Cardiac septum (tissue), 1 donor: ENCODE data around the gene TXNL4B. TPM values are rescaled to one million over a fixed set of nuclear protein-coding genes. Genes with fewer than 3 reads are reported as not detected.

ENCODE experiments used
- DNase-seq: peaks from one replicate; pipeline ENCODE4 v3.0.0-alpha.2; 2020; ENCODE audit warnings: low spot score
- intact Hi-C: fragments of 100-400 bp; cut with DNase I; formaldehyde crosslinking; loops from one replicate; pipeline ENCODE4 v1.14.0; 2022
- long read RNA-seq: library from polyadenylated mRNA; unstranded; transcript quantifications from one replicate; pipeline ENCODE4 v2.0.0, GENCODE V29; 2021
- total RNA-seq: library from RNA; stranded (reverse); fragmentation: NEBNext Ultra II Directional; extraction: Animal tissue kit (Norgen Biotek cat#: 25700); gene quantifications from one replicate; pipeline ENCODE4 v1.2.1, GENCODE V29; 2021
- donor health status: DM: no; HTN: no; CAD: no.

TXNL4B gene
- total RNA-seq, result 5.8 TPM
- long read RNA-seq, transcript TXNL4B-201 (4 exons, 2,556 nt), result major isoform, 5 of 8 reads
- long read RNA-seq, partial matches to known transcripts, result 0 of 8 reads
- long read RNA-seq, other reads (novel, unspliced or antisense), result 3 of 8 reads

- intact Hi-C loops, result loop anchor here (2.0 to 10.0 kb wide), 2 partner anchors 85 to 199 kb away; partner anchors contain the start of genes DHODH and IST1
- peak; percentile 97 for DNase-seq
Observed at GRCh38 chr16:72093448-72094265, at the start of gene TXNL4B, which contains the start of gene DHX38. Gene TXNL4B, minus strand, starts transcription at chr16:72093620. Its CDS starts 2,871 bp downstream, at chr16:72090749. Gene DHX38, plus strand, starts transcription at chr16:72093847. Its CDS starts 2,311 bp downstream, at chr16:72096158.

GRCh38 chr16:72142476-72142875 is 49.1 kb upstream of the TXNL4B start:
- DNase-seq, result no peak
- intact Hi-C loops, result no loop called here

- intact Hi-C loops, result no loop called here
- no peak for DNase-seq
Observed at GRCh38 chr16:72139908-72140307, 46.5 kb upstream of the TXNL4B start.

- intact Hi-C loops, result no loop called here
- DNase-seq, result no peak
Observed at GRCh38 chr16:72138064-72138572, 44.7 kb upstream of the TXNL4B start.

- intact Hi-C loops, result no loop called here
Observed at GRCh38 chr16:72137380-72138063, 44.1 kb upstream of the TXNL4B start.

GRCh38 chr16:72134507-72134906 is 41.1 kb upstream of the TXNL4B start:
- DNase-seq, result no peak
- intact Hi-C loops, result no loop called here

More at GRCh38 chr16:72137380-72138063, 44.1 kb upstream of the TXNL4B start:
- no peak for DNase-seq

GRCh38 chr16:72132726-72133125 is 39.3 kb upstream of the TXNL4B start:
- intact Hi-C loops, result no loop called here

GRCh38 chr16:72131036-72131435 is 37.6 kb upstream of the TXNL4B start:
- intact Hi-C loops, result no loop called here
- DNase-seq, result no peak

More at GRCh38 chr16:72132726-72133125, 39.3 kb upstream of the TXNL4B start:
- no peak for DNase-seq

GRCh38 chr16:72129976-72130656 is 36.7 kb upstream of the TXNL4B start:
- no peak for DNase-seq
- intact Hi-C loops, result loop anchor here (10.0 kb wide), 1 partner anchor 1745 kb away; no protein-coding TSS in a partner anchor

- intact Hi-C loops, result loop anchor here (10.0 kb wide), 1 partner anchor 1746 kb away; no protein-coding TSS in a partner anchor
- DNase-seq, result no peak
Observed at GRCh38 chr16:72128701-72129100, 35.3 kb upstream of the TXNL4B start.

GRCh38 chr16:72126429-72126765 is 33.0 kb upstream of the TXNL4B start:
- intact Hi-C loops, result loop anchor here (10.0 kb wide), 1 partner anchor 1748 kb away; no protein-coding TSS in a partner anchor
- DNase-seq, result no peak

- intact Hi-C loops, result loop anchor here (10.0 kb wide), 1 partner anchor 1749 kb away; no protein-coding TSS in a partner anchor
- no peak for DNase-seq
Observed at GRCh38 chr16:72125635-72126428, 32.4 kb upstream of the TXNL4B start.

- intact Hi-C loops, result loop anchor here (10.0 kb wide), 1 partner anchor 1750 kb away; no protein-coding TSS in a partner anchor
- DNase-seq, result no peak
Observed at GRCh38 chr16:72124761-72125634, 31.6 kb upstream of the TXNL4B start.

GRCh38 chr16:72124148-72124547 is 30.7 kb upstream of the TXNL4B start:
- intact Hi-C loops, result loop anchor here (10.0 kb wide), 1 partner anchor 1751 kb away; no protein-coding TSS in a partner anchor

GRCh38 chr16:72123426-72123825 is 30.0 kb upstream of the TXNL4B start:
- no peak for DNase-seq
- intact Hi-C loops, result loop anchor here (10.0 kb wide), 1 partner anchor 1751 kb away; no protein-coding TSS in a partner anchor

More at GRCh38 chr16:72124148-72124547, 30.7 kb upstream of the TXNL4B start:
- DNase-seq, result no peak

- DNase-seq, result no peak
- intact Hi-C loops, result loop anchor here (10.0 kb wide), 1 partner anchor 1752 kb away; no protein-coding TSS in a partner anchor
Observed at GRCh38 chr16:72122916-72123315, 29.5 kb upstream of the TXNL4B start.

- DNase-seq, result no peak
- intact Hi-C loops, result loop anchor here (10.0 kb wide), 1 partner anchor 1752 kb away; no protein-coding TSS in a partner anchor
Observed at GRCh38 chr16:72122308-72122707, 28.9 kb upstream of the TXNL4B start.
